Heart right ventricle (tissue), 16 donors: ENCODE results near the gene CDH9. TPM values are rescaled to one million over a fixed set of nuclear protein-coding genes. Genes with fewer than 3 reads are reported as not detected.

Experiments
- ATAC-seq, 8 donors: fragments of 200-7000 bp; cut with Tn5 transposase; one replicate each; pipeline ENCODE4 v1.9.1; 2020; ENCODE audit warnings: mild to moderate bottlenecking in 8 of 8, moderate library complexity in 8 of 8, moderate number of reproducible peaks in 1 of 8
- DNase-seq, 2 donors: peaks; one replicate each; pipeline ENCODE4 v3.0.0-alpha.2; 2020
- H3K27ac ChIP-seq, 10 donors: fragments of 200-600 bp; sonication (generic) in 2 of 10; one replicate each; pipeline versions ENCODE4 v1.5.0 to v1.8.0; 2020 to 2022; ENCODE audit warnings: mild to moderate bottlenecking in 3 of 10
- H3K27me3 ChIP-seq, 7 donors: fragments of 200-600 bp; one replicate each; pipeline ENCODE4 v1.8.0; 2021 to 2022; ENCODE audit warnings: mild to moderate bottlenecking in 2 of 7
- H3K36me3 ChIP-seq, 9 donors: fragments of 200-600 bp; sonication (generic) in 1 of 9; one replicate each; pipeline versions ENCODE4 v1.5.0 to v1.8.0; 2020 to 2022; ENCODE audit warnings: mild to moderate bottlenecking in 2 of 9
- H3K4me1 ChIP-seq, 9 donors: fragments of 200-600 bp; sonication (generic) in 1 of 9; one replicate each; pipeline versions ENCODE4 v1.5.0 to v1.8.0; 2020 to 2022; ENCODE audit warnings: mild to moderate bottlenecking in 4 of 9
- H3K4me3 ChIP-seq, 10 donors: fragments of 200-600 bp; sonication (generic) in 2 of 10; one replicate each; pipeline versions ENCODE4 v1.5.0 to v1.8.0; 2020 to 2022; ENCODE audit warnings: mild to moderate bottlenecking in 7 of 10, moderate library complexity in 2 of 10
- H3K9me3 ChIP-seq, 11 donors: fragments of 200-600 bp in 10 of 11; sonication (generic) in 2 of 11; one replicate each; pipeline versions ENCODE4 v1.5.0 to v1.8.0; 2013 to 2022; ENCODE audit warnings: mild to moderate bottlenecking in 2 of 11, control low read depth in 1 of 11, moderate library complexity in 1 of 11
- CTCF ChIP-seq, 9 donors: fragments of 200-600 bp; sonication (generic) in 2 of 9; IDR thresholded peaks; one replicate each; pipeline versions ENCODE4 v1.5.0 to v1.8.0; 2021 to 2022; ENCODE audit warnings: antibody characterized with exemption in 9 of 9, mild to moderate bottlenecking in 5 of 9, moderate library complexity in 1 of 9
- WGBS, 2 donors: extraction: QIAGEN DNeasy Blood & Tissue Kit; methylation state at CpG; one replicate each; pipeline ENCODE4 v1.1.7; 2013; ENCODE audit warnings: inconsistent platforms in 1 of 2; 5-methylcytosine and 5-hydroxymethylcytosine counted together
- intact Hi-C, 10 donors: fragments of 100-400 bp; cut with DNase I; formaldehyde crosslinking; loops; one replicate each; pipeline versions ENCODE4 v1.11.1 to v1.14.2; 2022
- polyA plus RNA-seq, 2 donors: library from polyadenylated mRNA; stranded (reverse); fragments of 200-250 nt; gene quantifications; one replicate each; pipeline ENCODE4 v1.2.3, GENCODE V29; 2013
- total RNA-seq, 10 donors: library from RNA; stranded (reverse); fragmentation: NEBNext Ultra II Directional in 3 of 10; extraction: Animal tissue kit (Norgen Biotek cat#: 25700) in 3 of 10; gene quantifications; one replicate each; pipeline versions ENCODE4 v1.2.1 to v1.2.4, GENCODE V29; 2021 to 2023
- donor health status: Arrhythmogenic right ventricular cardiomyopathy.
- donor health status: ischemic (EF 13 %, LVEDD 7.1; RV severe dilation, severe dysfunction).
- donor health status: healthy with polysubstance abuse.
- donor health status: DM: no; HTN: yes; CAD: no.
- donor health status: DM: no; HTN: no; CAD: no.
- donor health status: ischemic (EF 25% LVEDD 6.9; RV normal size, moderate dysfunction).
- donor health status: ischemic (EF 25% LVEDD 5.7; RV mildly dilated, moderate dysfunction).
- donor health status: healthy.
- donor health status: DM: yes; HTN: yes; CAD: no.
- donor health status: Ischemic cardiomyopathy.
- donor health status: ischemic (EF 35%, LVEDD 5.7; RV mildly dilated, moderate dysfunction).
- donor health status: nonischemic (EF 11% LVEDD 7.7; RV severe dilation, severe dysfunction).
- donor health status: DM: yes; HTN: yes; CAD: no.
- donor health status: PGD.
- donor health status: ischemic (EF 29% LVEDD 5.4; RV normal size, mild dysfunction).
- donor health status: nonischemic (EF 23%, LVEDD 6.1; RV moderate dilation, normal function).

CDH9 gene
- total and polyA plus RNA-seq, 12 donors = not detected

DNA sequence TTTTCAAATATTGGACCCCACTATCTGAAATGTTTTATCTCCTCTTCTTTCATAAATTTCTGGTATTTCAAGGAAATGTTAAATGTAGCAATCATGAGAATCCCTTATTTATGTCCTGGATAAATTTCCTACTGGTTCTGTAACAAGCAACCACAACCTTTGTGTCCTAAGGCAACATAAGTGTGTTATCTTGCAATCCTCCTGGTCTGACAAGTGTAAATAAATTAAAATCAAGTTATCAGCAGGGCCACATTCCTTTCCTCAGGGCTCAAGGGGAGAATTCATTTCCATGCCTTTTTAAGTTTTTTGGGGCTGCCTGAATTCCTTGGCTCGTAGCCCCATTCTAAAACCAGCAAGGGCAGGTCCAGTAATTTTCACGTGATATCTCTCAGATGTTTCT, 83.2 kb downstream of the CDH9 start:
- Histone ChIP-seq H3K9me3 (peaks cover 0 to 31% (median 0%) of the 10 kb centered on the region in 11 donors), H3K27ac (no peak overlapping the region), H3K4me3 (no peak overlapping the region), H3K36me3 (no peaks in the 10 kb centered on the region), H3K4me1 (no peaks in the 10 kb centered on the region), H3K27me3 (no peaks in the 10 kb centered on the region)
- ATAC-seq (no peak), DNase-seq (no peak)
- WGBS, 2 donors = 67 to 76% methylated on average over 2 of the region's 2 CpGs
- intact Hi-C loops = no loop called here
- no peak for TF ChIP-seq CTCF (IDR thresholded peaks at IDR 0.05)

DNA sequence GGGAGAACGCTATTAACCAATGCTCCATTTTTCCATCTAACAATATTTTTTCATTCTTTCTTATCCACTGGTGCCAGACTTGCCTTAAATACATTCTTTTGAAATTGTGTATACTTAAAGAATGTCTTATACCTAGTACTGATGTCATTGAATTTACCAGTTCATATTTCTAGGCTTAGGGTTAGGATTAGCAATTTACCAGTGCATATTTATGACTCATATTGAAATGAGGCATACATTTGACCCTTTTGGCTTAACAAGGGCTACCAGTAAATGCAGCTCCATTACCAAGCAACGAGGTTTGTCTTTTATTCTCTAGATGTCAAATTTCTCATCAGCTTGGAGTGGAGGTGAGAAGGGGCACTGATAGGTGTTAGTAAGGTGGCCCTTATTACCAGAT, 89.5 kb downstream of the CDH9 start:
- Histone ChIP-seq H3K36me3 (no peaks in the 10 kb centered on the region), H3K27ac (no peak overlapping the region), H3K9me3 (peaks cover 0 to 23% (median 0%) of the 10 kb centered on the region in 11 donors), H3K4me1 (no peaks in the 10 kb centered on the region), H3K27me3 (no peaks in the 10 kb centered on the region), H3K4me3 (no peak overlapping the region)
- intact Hi-C loops = no loop called here
- no peak for ATAC-seq
- TF ChIP-seq CTCF (IDR thresholded peaks at IDR 0.05) = no peak
- no peak for DNase-seq
- 71 to 82% methylated on average over 2 of the region's 2 CpGs for WGBS, 2 donors

GRCh38 chr5:26945901-26946300, 92.5 kb downstream of the CDH9 start:
- H3K4me3 ChIP-seq = no peak overlapping the region
- TF ChIP-seq CTCF (IDR thresholded peaks at IDR 0.05) = no peak
- DNase-seq = no peak
- H3K4me1 ChIP-seq = no peaks in the 10 kb centered on the region
- H3K27ac ChIP-seq = no peak overlapping the region
- intact Hi-C loops = no loop called here
- no peaks in the 10 kb centered on the region for H3K36me3 ChIP-seq
- no peaks in the 10 kb centered on the region for H3K27me3 ChIP-seq
- H3K9me3 ChIP-seq = peaks cover 0 to 14% (median 0%) of the 10 kb centered on the region in 11 donors
- no peak for ATAC-seq

- intact Hi-C loops = no loop called here
- WGBS, 2 donors = 32 to 34% methylated on average over 2 of the region's 2 CpGs
- no peak for TF ChIP-seq CTCF (IDR thresholded peaks at IDR 0.05)
Observed at GRCh38 chr5:26942481-26942880, 95.9 kb downstream of the CDH9 start.

More at GRCh38 chr5:26942481-26942880, 95.9 kb downstream of the CDH9 start:
- no peak overlapping the region for H3K4me3 ChIP-seq
- DNase-seq = no peak
- no peaks in the 10 kb centered on the region for H3K27me3 ChIP-seq
- no peaks in the 10 kb centered on the region for H3K4me1 ChIP-seq
- H3K36me3 ChIP-seq = no peaks in the 10 kb centered on the region
- no peak overlapping the region for H3K27ac ChIP-seq
- no peak for ATAC-seq
- peaks cover 0 to 14% (median 0%) of the 10 kb centered on the region in 11 donors for H3K9me3 ChIP-seq
